Stimulated activated CD4-positive, alpha-beta T cell treated with anti-CD3 and anti-CD28 coated beads, TNF-alpha, amount 100 ng/mL, for 24 hours (primary cell): Measurements from ENCODE around the gene FGFRL1.
"Not testable (repeated sequence)": the region's sequence is repeated elsewhere in the genome, so short reads cannot be mapped to it uniquely, and the experiment has no call there.

Source experiments
- DNase-seq, 3 experiments: peaks; one replicate each; pipeline ENCODE4 v3.0.0-alpha.2; 2020; ENCODE audit warnings: low read depth in 3 of 3

Gene FGFRL1

GRCh38 chr4:1039493-1040343 is 28.3 kb downstream of the FGFRL1 start:
- no peak for DNase-seq

GRCh38 chr4:1040344-1041146 is 29.1 kb downstream of the FGFRL1 start:
- no peak for DNase-seq

DNA sequence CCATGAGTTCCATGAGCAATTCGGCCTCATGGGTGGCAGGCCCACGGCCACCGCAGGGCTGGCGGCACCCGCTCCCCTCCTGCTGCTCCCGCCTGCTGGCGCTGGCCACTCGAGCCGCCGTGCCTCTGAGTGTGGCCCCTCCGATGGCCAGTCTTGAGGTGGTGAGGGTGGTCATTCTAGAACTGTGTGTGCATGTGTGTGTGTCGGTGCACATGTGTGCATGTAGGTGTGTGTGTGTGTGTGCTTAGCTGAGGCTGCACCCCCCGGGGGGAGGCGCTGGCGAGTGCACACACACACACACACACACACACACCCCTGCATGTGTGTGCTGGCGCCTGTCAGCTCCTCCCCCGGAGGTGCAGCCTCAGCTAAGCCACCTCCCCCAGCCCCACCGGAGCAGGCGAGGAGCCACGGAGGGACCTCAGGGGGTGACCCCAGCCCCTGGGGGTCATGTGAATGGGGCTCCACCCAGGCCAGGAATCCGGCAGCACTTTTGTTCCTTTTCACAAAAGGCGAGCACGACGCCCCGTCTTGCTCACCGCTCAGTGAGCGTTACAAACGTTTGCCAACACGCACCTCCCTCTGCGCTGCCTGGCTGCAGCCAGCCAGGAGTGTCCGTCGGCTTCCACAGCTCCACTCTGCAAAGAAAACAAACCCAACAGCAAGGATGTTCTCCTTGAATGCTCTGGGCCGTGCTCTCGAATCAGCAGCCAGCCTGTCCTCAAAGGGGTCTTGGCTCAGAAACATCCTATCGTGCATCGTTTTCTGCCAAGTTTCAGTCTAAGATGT is 29.9 kb downstream of the FGFRL1 start:
- DNase-seq = no peak

GRCh38 chr4:1041936-1042330 is 30.5 kb downstream of the FGFRL1 start:
- DNase-seq = no peak

DNA sequence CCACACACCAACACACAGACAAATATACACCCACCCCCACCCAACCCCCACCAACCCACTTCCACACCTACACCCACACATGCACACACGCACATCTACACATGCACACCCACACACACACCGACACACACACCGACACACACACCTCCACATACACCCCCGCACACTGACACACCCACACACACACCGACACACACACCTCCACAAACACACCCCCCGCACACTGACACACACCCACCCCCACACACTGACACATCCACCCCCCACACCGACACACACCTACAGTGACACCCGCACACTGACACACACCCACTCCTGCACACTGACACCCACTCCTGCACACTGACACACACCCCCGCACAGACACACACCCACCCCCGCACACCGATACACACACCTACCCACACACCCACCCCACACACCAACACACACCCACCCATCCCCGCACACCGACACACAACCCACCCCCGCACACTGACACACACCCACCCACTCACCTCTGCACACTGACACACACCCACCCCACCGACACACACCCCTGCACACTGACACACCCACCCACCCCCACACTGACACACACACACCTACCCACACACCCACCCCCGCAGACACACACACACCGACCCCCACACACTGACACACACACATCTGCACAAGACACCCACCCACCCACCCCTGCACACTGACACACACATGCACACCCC is 31.1 kb downstream of the FGFRL1 start:
- no peak for DNase-seq

DNA sequence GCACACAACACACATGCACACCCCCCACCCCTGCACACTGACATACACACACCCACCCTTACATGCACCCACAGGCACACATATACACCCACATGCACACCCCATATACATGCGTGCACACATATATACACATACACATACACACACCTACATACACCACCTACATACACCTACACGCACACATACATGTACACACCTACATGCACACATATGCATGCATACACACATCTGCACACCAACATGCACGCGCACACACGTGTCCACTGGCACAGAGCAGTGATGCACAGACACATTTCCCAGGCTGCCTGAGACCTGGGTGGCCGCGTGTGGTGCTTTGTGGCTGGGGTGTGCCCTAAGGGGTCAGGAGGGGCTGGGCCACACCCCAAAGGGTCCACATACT is 31.7 kb downstream of the FGFRL1 start:
- DNase-seq = no peak

GRCh38 chr4:1043651-1044468 is 32.4 kb downstream of the FGFRL1 start:
- peak in 2 of 3 experiments; percentile 8 to 32 for DNase-seq

DNA sequence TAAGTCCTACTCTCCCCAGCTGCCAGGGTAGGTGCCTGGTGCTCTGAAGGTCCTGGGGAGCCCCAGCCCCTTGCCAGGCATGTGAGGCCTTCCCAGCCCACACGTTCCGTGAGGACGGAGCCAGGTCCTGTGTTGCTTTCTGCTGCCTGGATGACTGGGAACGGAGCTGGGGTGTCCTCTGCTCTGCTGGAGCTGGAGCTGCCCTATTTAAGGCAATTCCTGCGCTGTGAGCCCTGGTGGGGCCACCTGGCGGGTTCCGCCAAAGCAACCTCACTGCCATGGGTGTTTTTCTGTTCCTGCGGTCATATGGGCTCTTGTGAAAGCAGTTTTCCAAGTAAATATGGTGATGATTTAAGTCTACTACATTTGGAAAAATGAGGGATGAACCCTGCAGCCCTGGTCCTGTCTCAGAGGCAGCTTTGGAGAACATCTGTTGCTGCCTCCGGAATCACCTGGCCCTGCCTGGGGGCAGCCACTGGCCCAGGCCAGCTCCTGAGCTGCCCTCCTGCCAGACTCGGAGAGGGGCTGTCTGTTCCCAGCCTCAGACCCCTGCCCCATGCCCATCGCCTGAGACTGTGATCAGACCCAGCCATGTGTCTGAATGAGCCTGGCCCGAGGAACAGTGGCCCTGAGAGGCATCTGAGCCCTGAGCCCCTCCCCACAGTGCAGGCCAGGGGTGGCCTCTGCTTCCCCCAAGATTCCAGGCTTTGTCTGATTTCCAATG is 33.2 kb downstream of the FGFRL1 start:
- DNase-seq = no peak

- DNase-seq = no peak
Measured at GRCh38 chr4:1045193-1045594, 33.8 kb downstream of the FGFRL1 start.

DNA sequence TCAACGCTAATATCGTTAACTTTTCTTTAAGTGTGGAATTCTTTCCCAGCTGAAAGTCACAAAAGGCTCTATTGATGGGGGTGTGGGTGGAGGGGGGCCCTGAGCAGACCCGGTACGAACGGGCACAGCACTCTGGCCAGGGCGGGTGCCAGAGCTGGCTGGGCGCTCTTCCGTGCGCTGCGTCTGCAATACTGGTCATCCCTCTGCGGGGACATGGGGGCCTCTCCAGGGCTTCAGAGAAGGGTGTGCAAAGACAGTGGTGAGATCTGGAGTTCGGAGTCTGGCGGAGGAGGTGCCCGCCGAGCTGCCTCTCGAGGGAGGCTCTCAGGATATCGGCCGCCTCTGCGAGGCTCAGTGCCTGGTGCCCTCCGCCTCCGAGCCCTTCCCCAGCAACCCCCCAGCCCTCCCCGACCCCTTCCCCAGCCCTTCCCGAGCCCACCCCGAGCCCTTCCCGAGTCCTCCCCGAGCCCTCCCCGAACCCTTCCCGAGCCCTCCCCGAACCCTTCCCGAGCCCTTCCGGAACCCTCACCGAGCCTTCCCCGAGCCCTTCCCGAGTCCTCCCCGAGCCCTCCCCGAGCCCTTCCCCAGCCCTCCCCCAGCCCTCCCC is 34.3 kb downstream of the FGFRL1 start:
- DNase-seq = no peak

DNA sequence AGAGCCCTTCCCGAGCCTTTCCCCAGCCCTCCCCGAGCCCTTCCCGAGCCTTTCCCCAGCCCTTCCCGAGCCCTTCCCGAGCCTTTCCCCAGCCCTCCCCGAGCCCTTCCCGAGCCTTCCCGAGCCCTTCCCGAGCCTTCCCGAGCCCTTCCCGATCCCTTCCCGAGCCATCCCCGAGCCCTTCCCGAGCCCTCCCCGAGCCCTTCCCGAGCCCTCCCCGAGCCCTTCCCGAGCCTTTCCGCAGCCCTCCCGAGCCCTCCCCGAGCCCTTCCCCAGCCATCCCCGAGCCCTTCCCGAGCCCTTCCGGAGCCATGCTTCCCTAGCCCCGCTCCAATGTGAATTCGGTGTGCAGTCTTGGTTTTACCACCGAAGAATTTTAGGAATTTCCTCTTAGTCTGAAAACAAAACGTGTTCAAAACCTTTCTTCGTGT is 35.2 kb downstream of the FGFRL1 start:
- DNase-seq = not testable (repeated sequence)

GRCh38 chr4:1047106-1047975 is 35.9 kb downstream of the FGFRL1 start:
- no peak for DNase-seq

- no peak for DNase-seq
Measured at GRCh38 chr4:1047976-1048772, 36.7 kb downstream of the FGFRL1 start.

GRCh38 chr4:1048773-1049590 is 37.6 kb downstream of the FGFRL1 start:
- DNase-seq = peak in 1 of 3 experiments; percentile 45

- DNase-seq = no peak
Measured at GRCh38 chr4:1049591-1049905, 38.1 kb downstream of the FGFRL1 start.

GRCh38 chr4:1050486-1051213 is 39.2 kb downstream of the FGFRL1 start:
- no peak for DNase-seq
